Stomach (tissue), 4 donors: ENCODE data around the gene FIGN.

Source experiments
- CTCF ChIP-seq, 7 experiments: fragments of 450-650 bp in 4 of 7; fragments of 200-600 bp in 3 of 7; sonication (generic) in 3 of 7; IDR thresholded peaks; one replicate each; pipeline ENCODE4 v1.5.1; 2016 to 2019; ENCODE audit warnings: antibody characterized with exemption in 7 of 7, control low read depth in 2 of 7, mild to moderate bottlenecking in 1 of 7
- EP300 ChIP-seq: sonication (generic); formaldehyde crosslinking; IDR thresholded peaks from one replicate; pipeline ENCODE4 v1.6.1; 2017; ENCODE audit warnings: antibody characterized with exemption
- POLR2A ChIP-seq, 4 donors: fragments of 450-650 bp; IDR thresholded peaks; one replicate each; pipeline ENCODE4 v1.6.1; 2016; ENCODE audit warnings: antibody characterized with exemption in 4 of 4, control low read depth in 2 of 4, mild to moderate bottlenecking in 1 of 4, moderate library complexity in 1 of 4
- POLR2AphosphoS5 ChIP-seq, 3 donors: sonication (generic); formaldehyde crosslinking; IDR thresholded peaks; one replicate each; pipeline ENCODE4 v1.6.1; 2016; ENCODE audit warnings: antibody characterized with exemption in 3 of 3

- TF ChIP-seq POLR2A (IDR thresholded peaks at IDR 0.05), result no peak
- TF ChIP-seq EP300, result no peak
- peak in 2 of 3 donors; percentile 10 to 63 for TF ChIP-seq POLR2AphosphoS5 (IDR thresholded peaks at IDR 0.05)
- no peak for TF ChIP-seq CTCF (IDR thresholded peaks at IDR 0.05)
Measured at GRCh38 chr2:163667064-163667887, 68.5 kb downstream of the FIGN start.
